PFSK-1 (cell line): ENCODE data around the gene KRTAP10-11.

ENCODE experiments used
- FOXP2 ChIP-seq: optimal IDR thresholded peaks from 2 replicates; pipeline ENCODE3; 2011; ENCODE audit warnings: borderline replicate concordance, control low read depth, inconsistent platforms; ENCODE audit not compliant: insufficient read depth; ENCODE audit errors: extremely low read length, extremely low read depth
- POLR2AphosphoS5 ChIP-seq: IDR thresholded peaks from 2 replicates; pipeline ENCODE4 v1.6.1; 2012; ENCODE audit warnings: low read depth, mild to moderate bottlenecking, control low read depth, low read length, moderate library complexity
- SIN3A ChIP-seq: IDR thresholded peaks from 2 replicates; pipeline ENCODE4 v1.6.1; 2012; ENCODE audit warnings: mild to moderate bottlenecking, low read length, moderate library complexity, borderline replicate concordance; ENCODE audit not compliant: insufficient read depth
- TAF1 ChIP-seq: IDR thresholded peaks from 2 replicates; pipeline ENCODE4 v1.6.1; 2012; ENCODE audit warnings: low read length, control low read depth, borderline replicate concordance; ENCODE audit not compliant: insufficient read depth
- TF ChIP-seq, protein P1 (sequence below), 2 experiments: IDR thresholded peaks; 2 replicates each; pipeline versions ENCODE4 v1.6.1 to v1.8.0; 2011 to 2012; ENCODE audit warnings: low read depth in 2 of 2, low read length in 2 of 2, control low read depth in 1 of 2, inconsistent platforms in 1 of 2, mild to moderate bottlenecking in 1 of 2, moderate library complexity in 1 of 2; ENCODE audit not compliant: insufficient read depth in 1 of 2

Gene KRTAP10-11

DNA sequence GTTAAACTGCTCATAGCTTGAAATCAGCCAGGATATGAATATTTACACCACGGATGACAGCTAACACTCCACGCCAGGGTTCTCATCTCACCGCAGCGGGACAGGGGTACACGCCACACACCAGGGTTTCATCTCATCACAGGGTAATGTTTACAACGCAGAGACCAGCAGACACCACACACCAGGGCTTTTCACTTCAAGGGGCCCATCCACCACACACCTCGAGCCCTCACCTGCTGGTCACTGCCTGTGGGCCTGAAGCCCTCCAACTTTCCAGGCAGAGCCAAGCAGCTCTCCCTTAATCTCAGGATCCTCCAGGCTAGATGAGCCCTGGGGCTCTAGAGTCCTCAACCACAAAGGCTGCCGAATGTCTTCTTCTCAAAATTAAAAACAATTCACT is 49.4 kb downstream of the KRTAP10-11 start:
- TF ChIP-seq TAF1 (no peak), FOXP2 (no peak), SIN3A (no peak), POLR2AphosphoS5 (no peak)
- TF ChIP-seq, protein P1, sequence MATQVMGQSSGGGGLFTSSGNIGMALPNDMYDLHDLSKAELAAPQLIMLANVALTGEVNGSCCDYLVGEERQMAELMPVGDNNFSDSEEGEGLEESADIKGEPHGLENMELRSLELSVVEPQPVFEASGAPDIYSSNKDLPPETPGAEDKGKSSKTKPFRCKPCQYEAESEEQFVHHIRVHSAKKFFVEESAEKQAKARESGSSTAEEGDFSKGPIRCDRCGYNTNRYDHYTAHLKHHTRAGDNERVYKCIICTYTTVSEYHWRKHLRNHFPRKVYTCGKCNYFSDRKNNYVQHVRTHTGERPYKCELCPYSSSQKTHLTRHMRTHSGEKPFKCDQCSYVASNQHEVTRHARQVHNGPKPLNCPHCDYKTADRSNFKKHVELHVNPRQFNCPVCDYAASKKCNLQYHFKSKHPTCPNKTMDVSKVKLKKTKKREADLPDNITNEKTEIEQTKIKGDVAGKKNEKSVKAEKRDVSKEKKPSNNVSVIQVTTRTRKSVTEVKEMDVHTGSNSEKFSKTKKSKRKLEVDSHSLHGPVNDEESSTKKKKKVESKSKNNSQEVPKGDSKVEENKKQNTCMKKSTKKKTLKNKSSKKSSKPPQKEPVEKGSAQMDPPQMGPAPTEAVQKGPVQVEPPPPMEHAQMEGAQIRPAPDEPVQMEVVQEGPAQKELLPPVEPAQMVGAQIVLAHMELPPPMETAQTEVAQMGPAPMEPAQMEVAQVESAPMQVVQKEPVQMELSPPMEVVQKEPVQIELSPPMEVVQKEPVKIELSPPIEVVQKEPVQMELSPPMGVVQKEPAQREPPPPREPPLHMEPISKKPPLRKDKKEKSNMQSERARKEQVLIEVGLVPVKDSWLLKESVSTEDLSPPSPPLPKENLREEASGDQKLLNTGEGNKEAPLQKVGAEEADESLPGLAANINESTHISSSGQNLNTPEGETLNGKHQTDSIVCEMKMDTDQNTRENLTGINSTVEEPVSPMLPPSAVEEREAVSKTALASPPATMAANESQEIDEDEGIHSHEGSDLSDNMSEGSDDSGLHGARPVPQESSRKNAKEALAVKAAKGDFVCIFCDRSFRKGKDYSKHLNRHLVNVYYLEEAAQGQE (IDR thresholded peaks at IDR 0.05; ENCODE audit: insufficient read depth in 1 of 2, low read depth in 2 of 2, low read length in 2 of 2), result no peak

DNA sequence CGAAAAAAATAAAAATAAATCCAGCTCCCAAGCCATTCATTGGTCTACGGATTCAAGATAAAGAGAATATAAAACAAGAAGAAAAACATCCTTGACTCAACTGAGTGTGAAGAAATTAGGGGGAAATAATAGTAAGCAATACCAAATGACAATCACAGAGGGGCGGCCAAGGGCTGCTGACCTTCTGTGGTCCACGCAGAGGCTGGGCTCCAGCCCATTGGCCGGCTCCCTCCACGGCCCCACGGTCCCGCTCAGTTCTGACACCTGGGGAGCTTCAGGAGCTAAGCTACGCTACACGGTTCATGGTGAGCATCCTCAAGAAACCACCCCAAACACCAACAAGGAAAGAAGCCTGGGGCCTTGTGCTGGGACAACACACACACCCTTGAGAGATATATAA is 50.4 kb downstream of the KRTAP10-11 start:
- TF ChIP-seq POLR2AphosphoS5 (no peak), TAF1 (no peak), FOXP2 (no peak), SIN3A (no peak)
- TF ChIP-seq, protein P1 (IDR thresholded peaks at IDR 0.05; ENCODE audit: insufficient read depth in 1 of 2, low read depth in 2 of 2, low read length in 2 of 2), result no peak
